GM18511 (cell line): ENCODE data around the gene OPA1.

ENCODE experiments used
- ATAC-seq: cut with Tn5 transposase; IDR thresholded peaks from one replicate; pipeline ENCODE4 v1.9.1; 2021; ENCODE audit warnings: mild to moderate bottlenecking, moderate library complexity; ENCODE audit not compliant: unreplicated experiment

The OPA1 gene

DNA sequence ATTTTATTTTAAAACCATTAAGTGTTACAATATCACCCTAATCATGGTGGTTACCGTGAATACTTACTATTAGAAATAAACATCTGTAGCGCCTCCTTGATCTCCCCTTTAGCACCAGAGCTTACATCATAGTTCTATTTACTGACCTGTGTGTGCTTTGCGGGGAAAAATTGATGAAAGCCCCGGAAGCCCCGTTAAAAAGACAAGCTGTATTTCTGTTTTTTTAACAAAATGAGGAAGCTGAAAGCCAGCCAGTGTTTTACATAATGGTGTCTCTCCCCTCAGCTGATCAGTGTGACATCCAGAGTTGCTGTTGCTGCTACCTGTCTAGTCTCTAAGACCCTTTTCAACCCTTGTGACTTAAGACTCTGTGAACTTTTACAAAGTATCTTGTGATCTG is 100.8 kb downstream of the OPA1 start:
- peak; percentile 80 for ATAC-seq

DNA sequence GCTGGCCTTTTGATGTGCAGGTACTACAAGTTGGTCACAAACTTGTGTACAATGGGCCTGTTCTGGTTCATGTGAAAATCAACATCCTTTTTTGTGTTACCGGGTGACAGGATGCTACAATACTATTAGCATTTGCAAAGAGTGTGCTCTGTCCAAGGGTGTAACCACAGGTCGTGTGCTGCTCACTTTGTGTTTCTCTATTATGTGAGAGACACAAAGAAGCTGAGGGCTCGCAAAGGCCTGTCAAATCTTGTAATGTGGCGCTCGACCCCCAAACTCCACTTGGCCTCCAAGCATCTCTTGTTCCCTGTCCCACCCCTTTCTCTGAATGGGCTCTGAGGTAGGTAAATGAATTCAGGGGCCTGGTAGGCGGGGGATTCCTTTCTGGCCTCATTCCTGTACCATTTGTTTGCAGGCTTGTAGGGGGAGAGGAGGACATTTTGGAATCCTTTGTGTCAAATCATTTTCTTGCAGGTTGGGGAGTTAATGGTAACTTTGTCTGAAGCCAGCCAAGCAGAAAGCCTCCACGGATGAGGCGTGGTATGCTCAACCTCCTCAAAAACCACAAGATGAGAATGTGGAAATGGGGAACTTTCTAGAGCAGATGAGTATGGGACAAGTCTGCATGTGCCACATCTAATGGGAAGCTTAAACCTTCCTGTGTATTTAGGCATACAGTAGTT is 109.1 kb downstream of the OPA1 start:
- peak; percentile 76 for ATAC-seq

DNA sequence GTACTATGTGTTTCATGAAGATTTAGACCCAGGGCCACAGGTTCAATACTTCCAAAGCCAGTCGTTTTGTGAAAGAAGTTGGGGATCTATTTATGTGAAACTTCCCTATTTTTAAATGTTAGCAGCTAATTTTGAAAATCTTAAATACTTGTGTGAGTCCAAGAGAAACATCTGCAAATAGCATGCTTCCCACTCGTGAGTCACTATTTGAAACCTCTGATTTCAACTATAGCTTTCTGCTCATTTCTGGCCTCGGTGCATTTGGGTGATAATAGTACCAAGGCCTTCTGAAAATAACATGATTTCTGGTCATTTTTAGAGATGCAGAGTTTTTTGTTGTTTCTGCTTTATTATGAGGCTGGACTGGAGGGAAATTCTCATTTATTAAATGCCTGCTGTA is 110.0 kb downstream of the OPA1 start:
- no peak for ATAC-seq

DNA sequence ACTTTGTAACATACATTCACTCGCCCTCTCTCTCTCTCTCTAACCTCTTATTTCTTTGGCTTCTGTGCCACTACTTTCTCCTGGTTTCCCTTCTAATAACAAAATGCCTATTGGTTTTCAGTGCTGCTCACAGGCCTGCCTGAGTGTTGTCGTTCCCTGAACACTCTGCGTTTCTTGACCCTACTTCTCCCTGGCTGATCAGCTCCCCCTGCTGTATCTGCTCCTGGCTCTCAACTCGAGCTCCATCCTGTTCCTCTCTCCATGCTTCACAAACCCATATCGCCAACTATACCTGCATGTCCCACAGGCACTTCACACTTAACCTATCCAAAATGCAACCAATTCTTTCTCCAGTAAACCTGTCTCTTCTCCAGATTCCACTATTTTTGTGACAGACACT is 111.4 kb downstream of the OPA1 start:
- no peak for ATAC-seq

DNA sequence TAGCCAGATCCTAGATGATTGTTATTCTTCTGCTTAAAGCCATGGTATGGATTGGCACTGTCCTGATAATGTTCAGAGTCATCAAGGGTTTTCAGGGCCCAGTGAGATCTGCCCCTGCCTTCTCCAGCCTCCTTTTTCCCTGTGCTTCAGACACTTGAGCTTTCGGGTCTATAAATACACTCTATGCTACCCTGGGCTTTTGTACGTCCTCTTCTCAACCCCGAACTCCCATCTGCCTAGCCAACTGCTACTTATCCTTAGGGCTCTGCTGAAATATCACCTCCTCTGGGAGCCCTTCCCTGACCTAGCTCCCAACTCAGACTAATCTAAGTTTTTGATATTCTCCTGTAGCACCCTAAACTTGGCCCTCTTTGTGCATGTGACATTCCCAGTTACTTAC is 115.3 kb downstream of the OPA1 start:
- ATAC-seq = no peak

DNA sequence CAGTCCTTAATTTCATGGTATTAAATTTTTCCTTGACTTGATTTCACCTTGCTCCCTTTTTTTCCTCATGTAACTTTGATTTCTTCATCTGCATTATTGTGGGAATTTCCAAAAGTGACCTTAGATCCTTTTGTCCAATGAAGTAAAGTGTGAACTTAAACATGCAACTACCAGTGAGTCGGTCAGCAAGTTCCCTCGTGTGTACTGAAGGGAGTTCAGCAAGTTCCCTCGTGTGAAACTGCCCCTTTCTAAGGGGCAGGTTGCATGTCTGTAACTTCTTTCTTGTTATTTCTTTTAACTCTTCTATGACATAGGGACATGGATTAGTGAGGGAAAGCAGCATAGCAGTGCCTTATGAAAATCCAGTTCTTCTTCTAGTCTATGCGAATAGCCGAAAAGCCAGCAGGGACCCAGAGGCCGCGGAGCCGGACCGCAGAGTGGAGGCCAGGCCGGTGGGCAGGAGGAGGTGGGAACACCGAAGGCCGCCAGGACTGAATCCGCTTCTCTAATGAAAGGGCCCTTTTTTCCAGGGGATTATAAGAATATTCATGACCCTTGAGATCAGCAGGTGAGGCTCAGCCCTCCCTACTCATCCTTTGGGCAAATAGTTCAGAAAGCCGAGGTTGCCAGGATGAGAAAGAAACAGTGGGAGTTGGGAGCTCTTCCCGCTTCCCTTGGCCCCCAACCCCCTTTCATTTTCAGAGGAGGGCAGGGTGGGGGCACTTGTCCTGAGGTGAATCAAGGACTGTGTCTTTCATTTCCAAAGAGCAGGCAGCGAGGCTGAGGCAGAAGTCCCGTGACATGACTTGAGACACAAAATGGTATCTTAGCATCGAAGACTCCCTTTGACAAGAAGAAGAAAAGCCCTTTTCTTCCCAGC is 117.5 kb downstream of the OPA1 start:
- ATAC-seq = no peak

DNA sequence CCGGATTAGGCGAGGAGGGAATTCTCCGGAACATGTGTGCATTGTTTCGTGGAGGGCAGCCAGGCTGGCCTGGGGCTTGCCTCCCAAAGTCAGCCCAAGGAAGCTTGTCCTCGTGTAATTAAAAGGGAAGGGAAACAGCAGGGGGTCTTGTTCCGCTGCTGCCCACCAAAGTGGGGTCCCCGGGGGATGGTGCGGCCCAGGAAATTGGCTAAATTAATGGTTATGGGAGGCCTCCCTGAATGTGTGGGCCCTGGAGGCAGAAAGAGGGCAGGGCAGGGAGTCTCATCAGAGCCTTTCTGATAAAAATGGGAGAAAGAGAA is 118.1 kb downstream of the OPA1 start:
- ATAC-seq = no peak

DNA sequence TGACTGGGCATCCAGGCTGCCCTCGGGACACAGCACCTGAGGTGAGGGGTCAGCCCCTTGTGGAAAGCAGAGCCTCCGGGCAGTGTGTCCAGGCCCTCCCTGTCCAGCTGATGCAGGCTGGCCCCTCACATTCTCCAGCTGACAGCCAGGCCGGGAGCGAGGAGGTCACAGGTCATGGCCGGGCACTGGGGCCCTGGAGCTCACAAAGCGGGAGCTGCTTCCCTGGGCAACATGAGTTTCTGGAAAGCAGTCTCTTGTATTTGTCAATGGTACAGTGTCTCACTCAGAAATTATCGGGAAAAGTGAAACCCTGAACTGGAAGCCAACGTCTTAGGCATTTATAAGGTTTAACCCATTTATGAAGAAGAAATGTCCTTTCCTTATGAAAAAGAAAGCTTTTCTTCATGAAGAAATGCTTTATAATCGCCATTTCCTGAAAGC is 118.5 kb downstream of the OPA1 start:
- no peak for ATAC-seq

DNA sequence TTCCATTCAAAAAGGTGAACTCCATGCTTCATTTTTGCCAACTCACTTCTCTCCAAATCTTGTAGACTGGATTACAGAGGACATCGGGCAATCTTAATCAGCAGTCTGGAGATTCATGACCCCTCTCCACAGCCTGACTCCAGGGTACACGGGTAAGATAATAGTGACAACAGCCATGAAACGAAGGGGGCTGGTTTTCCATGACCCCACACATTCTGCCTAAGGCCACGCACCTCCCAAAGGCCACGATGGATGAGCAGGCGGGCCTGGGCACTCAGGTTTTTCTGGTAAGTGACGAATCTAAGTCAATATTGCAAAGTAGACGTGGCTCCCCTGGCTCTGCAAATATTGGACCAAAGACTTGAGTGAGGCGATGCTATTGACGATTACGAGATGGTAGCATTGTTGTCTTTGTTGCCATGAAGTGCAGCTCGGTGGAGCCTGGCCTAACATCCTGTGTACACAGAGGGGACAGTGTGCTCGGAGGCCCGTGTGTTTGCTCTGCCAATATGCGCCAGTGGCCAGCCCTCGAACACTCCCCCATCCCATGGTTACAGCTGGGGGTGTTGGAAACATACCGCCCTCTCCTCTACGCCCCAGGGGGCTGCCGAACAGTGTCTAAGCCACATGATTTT is 119.1 kb downstream of the OPA1 start:
- ATAC-seq = no peak

DNA sequence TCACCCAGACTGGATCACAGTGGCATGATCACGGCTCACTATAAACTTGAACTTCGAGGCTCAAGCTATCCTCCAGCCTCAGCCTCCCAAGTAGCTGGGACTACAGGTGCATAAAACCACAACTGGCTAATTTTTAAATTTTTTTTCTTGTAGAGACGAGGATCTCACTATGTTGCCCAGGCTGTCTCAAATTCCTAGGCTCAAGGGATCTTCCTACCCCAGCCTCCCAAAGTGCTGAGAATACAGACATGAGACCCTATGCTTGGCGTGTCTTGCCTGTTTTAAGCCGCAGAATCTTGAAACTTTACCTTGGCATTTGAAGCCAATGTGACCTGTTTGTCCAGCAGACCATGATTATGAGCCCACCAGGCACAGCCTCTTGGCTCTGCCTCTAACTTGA is 119.9 kb downstream of the OPA1 start:
- no peak for ATAC-seq

DNA sequence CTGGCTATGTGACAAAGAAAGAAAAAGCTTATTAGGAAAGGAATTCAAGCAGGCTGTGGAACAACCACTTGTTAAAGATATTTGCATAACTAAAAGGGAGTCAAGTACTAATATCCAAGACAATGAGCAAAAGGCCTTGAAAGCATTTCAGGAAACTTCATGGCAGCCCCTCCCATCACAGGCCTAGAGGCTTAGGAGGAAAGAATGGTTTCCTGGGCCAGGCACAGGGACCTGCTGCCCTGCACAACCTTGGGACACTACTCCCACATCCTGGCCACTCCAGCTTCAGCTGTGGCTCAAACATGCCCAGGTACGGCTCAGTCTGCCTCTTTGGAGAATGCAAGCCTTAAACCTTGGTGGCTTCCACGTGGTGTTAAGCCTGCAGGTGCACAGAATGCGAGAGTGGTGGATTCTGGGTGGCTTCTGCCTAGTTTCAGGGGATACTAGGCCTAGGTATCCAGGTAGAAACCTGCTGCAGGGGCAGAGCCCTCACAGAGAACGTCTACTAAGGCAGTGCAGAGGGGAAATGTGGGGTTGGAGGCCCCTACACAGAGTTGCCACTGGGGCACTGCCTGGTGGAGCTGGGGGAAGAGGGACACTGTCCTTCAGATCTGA is 121.6 kb downstream of the OPA1 start:
- ATAC-seq = no peak

DNA sequence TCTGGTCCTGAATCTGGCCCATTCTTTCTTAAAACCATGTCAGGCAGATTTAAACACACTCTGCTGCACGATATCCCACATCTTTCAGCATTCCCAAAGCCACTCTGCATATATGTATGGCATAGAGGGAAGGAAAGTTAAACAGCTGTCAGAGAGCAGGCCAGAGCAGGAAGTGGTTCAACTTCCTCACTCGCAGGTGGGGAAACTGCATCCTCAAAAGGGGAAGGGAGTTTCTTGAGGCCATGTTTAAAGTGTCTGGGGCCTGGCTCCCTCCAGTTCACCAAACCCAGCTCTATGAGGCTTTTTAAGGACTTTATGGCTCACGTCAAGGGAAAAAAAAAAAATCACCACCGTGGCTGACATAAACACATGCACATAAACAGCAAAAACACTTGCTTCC is 123.1 kb downstream of the OPA1 start:
- ATAC-seq = no peak

DNA sequence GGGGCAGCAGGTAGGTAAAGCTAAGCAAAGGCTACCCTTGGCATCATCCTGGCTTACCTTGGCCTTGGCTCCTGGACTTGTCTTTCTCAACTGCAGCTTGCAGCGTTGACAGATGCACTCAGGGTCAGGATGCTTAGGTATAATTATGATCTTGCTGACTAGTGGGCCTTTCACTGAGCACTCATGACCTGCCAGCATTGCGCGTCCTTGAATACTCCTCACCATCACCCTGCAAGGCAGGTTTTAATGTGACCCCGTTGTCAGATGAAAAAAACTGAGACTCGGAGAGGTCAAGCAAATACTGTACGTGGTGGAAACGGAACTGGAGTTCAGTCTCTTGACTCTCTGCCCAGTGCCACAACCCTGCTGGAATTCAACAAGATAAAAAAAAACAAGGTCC is 126.7 kb downstream of the OPA1 start:
- no peak for ATAC-seq

DNA sequence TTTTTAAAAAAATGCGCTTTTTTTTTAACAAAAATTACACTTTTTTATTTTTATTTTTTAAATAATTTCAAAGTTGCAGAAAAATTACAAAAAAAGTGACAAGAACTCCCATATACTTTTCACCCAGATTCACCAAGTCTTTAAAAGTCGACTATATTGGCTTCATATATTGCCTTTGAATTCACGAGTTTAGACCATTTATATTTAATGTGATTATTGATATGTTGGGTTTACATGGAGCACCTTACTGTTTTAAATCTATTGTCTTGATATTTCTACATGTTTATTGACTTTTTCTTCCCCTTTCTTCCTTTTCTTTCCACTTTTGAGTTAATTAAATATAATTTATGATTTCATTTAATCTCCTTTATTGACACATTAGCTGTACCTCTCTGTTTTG is 127.2 kb downstream of the OPA1 start:
- ATAC-seq = no peak

DNA sequence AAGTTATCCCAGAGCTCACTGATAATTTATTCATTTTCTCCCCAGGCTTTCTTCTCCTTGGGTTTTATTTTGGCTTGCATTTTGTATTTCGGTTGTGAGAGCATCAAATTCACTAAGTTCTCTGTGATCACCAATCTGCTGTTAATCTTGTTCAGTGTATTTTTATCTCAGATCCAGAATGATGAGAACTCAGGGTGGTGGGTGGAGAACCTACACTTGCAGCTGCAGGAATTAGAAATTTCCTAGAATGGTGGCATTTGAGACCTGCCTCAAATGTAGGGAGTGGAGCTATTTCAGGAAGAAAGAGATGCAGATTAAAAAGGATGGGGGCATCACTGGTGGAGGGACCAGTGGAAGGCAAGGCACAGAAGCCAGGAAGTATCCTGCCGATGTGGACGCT is 129.6 kb downstream of the OPA1 start:
- ATAC-seq = no peak

DNA sequence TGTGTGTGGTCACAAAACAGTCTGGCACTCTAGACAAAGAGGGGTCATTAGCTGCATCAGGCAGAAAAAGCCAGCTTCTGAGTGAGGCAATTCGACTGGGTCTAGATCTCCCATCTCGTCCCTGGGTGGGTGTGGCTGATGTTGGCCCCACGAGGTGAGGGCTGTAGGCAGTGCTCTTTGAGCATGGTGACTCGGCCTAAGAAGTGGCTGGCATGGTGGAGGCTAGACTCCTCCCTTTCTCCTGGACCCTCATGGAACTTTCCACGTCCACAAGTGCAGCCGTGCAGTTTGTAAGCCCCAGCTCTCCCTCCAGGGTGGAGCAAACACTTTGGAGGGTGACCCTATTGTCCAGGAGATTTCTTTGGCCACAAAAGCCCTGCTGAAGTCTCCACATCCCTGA is 134.1 kb downstream of the OPA1 start:
- no peak for ATAC-seq

DNA sequence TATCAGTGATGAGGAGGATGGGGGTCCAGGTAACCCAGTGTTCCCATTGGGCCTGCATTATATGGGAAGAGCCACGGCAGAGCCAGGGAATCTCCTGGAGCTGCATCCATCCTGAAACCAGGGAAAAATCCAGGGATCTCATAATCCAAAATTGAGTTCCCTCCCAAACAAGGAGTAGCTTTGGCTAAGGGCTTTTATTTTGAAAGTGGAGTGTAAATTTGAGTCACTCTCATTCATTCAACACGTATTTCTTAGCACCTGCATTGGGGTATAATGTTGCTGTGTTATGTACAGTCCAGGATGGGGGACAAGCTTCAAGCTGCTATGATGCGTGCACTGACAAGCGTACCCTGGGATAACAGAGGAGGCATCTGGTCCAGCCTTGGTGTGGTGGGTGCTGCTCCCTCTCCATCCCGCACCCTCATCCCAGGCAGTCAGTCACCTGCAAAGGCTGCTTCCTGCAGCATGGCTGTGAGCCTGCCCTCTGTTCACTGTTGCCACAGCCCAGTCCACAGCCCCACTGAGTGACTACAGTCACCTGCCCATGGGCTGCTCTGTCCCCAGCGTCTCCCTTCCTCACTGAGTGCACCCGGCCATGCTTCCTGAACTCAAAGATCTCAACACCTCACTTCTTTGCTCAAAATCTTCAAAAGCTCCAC is 135.6 kb downstream of the OPA1 start:
- no peak for ATAC-seq

DNA sequence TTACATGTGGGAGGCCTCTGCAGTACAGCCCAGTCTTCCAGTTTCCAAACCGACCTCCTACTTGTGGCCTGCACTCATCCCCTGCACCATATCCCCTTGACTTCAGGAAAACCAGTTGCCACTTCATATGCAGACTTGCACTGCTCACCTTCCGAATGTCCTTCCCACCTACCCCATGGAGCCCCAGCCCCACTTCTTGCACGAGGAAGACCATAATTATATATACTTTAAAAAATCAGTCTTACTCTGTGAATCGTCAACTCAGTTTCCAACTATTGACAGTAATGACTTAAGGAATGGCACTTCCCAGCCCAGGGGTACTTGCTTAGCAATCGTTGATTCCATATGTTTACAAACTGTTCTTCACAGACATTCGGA is 136.1 kb downstream of the OPA1 start:
- no peak for ATAC-seq

DNA sequence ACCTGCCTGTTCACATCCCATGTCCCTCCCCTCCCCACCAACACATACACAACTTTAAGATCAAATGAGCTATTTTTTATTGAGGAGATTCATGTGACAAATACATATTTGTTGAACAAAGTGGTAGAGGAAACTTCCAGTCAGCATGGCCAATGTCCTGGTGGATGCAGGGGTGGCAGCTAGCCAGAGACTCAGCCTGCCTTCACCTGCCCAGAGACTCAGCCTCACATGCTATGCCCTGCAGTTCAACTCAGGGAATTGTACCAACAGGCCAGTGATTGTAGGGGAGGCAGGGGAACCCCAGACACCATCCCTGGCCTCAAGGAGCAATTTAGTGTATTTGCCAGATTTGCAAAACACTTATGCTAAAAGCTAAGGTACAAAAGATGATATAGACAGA is 136.6 kb downstream of the OPA1 start:
- ATAC-seq = no peak

DNA sequence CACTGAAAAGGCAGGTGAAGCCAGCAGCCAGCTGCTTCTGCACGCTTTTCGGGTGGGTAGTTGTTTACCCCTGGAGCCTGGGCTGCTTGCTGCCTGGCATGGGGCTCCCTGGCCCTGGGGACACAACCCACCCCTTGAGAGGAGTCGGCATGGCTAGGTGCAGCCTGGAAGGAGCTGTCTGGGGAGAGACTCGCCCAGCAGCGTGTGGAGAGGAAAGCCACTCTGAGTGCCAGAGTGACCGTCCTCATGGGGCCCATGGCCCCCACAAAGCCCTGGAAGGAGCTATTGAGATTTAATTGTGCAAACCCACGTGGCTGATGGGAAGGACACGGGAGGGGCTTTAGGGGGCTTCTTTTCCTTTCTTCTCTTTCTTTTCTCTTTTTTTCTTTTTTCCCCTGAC is 137.5 kb downstream of the OPA1 start:
- no peak for ATAC-seq

DNA sequence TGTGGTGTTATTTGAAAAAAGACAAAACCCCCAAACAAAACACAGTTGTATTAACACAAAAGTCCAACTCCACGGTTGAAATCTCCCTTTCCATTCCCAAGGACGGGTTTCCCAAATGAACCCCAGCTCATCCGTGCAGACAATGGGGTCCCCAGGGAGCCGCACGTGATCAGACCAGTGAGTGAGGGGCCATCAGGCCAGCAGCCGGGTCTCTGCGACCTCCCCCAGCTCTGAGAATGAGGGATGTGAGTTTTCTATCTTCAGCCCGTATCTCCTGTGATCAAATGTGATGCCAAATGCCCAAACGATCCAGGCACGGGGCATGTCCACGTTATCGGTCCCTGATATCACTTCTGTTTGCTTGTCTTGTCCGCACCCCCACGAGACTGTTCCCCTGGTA is 138.0 kb downstream of the OPA1 start:
- ATAC-seq = no peak
